Stimulated activated CD8-positive, alpha-beta memory T cell treated with anti-CD3 and anti-CD28 coated beads, Interleukin-4, amount 100 ng/mL, for 24 hours (primary cell): ENCODE data around the gene ZNF438.

Experiments used
- DNase-seq: peaks from one replicate; pipeline ENCODE4 v3.0.0-alpha.2; 2020; ENCODE audit warnings: low read depth

Gene ZNF438

GRCh38 chr10:30822693-30823465, 208.8 kb downstream of the ZNF438 start:
- no peak for DNase-seq

GRCh38 chr10:30821994-30822692, 209.5 kb downstream of the ZNF438 start:
- no peak for DNase-seq

- no peak for DNase-seq
Measured at GRCh38 chr10:30821261-30821993, 210.2 kb downstream of the ZNF438 start.

GRCh38 chr10:30820261-30820991, 211.2 kb downstream of the ZNF438 start:
- DNase-seq = no peak

- no peak for DNase-seq
Measured at GRCh38 chr10:30819341-30820181, 212.1 kb downstream of the ZNF438 start.

GRCh38 chr10:30818854-30819253, 212.8 kb downstream of the ZNF438 start:
- no peak for DNase-seq

- DNase-seq = no peak
Measured at GRCh38 chr10:30818010-30818660, 213.5 kb downstream of the ZNF438 start.

GRCh38 chr10:30817541-30817940, 214.1 kb downstream of the ZNF438 start:
- no peak for DNase-seq

GRCh38 chr10:30816820-30817171, 214.9 kb downstream of the ZNF438 start:
- DNase-seq = no peak

- no peak for DNase-seq
Measured at GRCh38 chr10:30816159-30816819, 215.4 kb downstream of the ZNF438 start.

- no peak for DNase-seq
Measured at GRCh38 chr10:30813872-30814481, 217.7 kb downstream of the ZNF438 start.

- DNase-seq = no peak
Measured at GRCh38 chr10:30812018-30812851, 219.4 kb downstream of the ZNF438 start.

- no peak for DNase-seq
Measured at GRCh38 chr10:30811276-30812017, 220.2 kb downstream of the ZNF438 start.

- DNase-seq = no peak
Measured at GRCh38 chr10:30810416-30810815, 221.2 kb downstream of the ZNF438 start.

- DNase-seq = no peak
Measured at GRCh38 chr10:30806850-30807249, 224.8 kb downstream of the ZNF438 start.

- DNase-seq = no peak
Measured at GRCh38 chr10:30805061-30805460, 226.6 kb downstream of the ZNF438 start.

GRCh38 chr10:30804478-30805055, 227.1 kb downstream of the ZNF438 start:
- DNase-seq = no peak

- no peak for DNase-seq
Measured at GRCh38 chr10:30803892-30804322, 227.8 kb downstream of the ZNF438 start.
